ENCODE data around the gene OOEP. TPM values are rescaled to one million over a fixed set of nuclear protein-coding genes. Genes with fewer than 3 reads are reported as not detected.

OOEP gene
- total RNA-seq, 1 experiment from 2014 or later, result 10.9 TPM

GRCh38 chr6:73343164-73343563 is 26.5 kb downstream of the OOEP start:
- no peak overlapping the region for H2AFZ ChIP-seq
- H3K9me3 ChIP-seq (ENCODE audit: insufficient read depth, low read depth), result no peaks in the 10 kb centered on the region
- H3K27me3 ChIP-seq (ENCODE audit: insufficient read depth, low read depth), result no peaks in the 10 kb centered on the region
- CTCF ChIA-PET, result no interaction called here
- H3K4me2 ChIP-seq, result no peak overlapping the region
- H3K4me3 ChIP-seq, result no peak overlapping the region
- H3K79me2 ChIP-seq (ENCODE audit: low read depth), result no peaks in the 10 kb centered on the region
- H3K4me1 ChIP-seq (replicated peaks; ENCODE audit: insufficient read depth), result 0 out of 2 replicates have a peak, but pooled peaks cover 8% of the 10 kb centered on the region
- no TSS peak for BruUV-seq (replicated peaks)
- TF ChIP-seq CTCF (conservative IDR thresholded peaks at IDR 0.05) (no peak), EZH2 (IDR thresholded peaks at IDR 0.05; ENCODE audit: low read depth) (no peak)
- no peaks in the 10 kb centered on the region for H3K36me3 ChIP-seq (ENCODE audit: low read depth)
- no peak overlapping the region for H3K27ac ChIP-seq
- no peak for DNase-seq
- no peaks in the 10 kb centered on the region for H4K20me1 ChIP-seq (ENCODE audit: insufficient read depth)
- POLR2A ChIA-PET (ENCODE audit: unreplicated experiment), result no interaction called here
- no peaks in the 10 kb centered on the region for H3K9me2 ChIP-seq (ENCODE audit: insufficient read depth)
- intact Hi-C loops (cut with micrococcal nuclease; ENCODE audit: unreplicated experiment), result no loop called here
- no peaks in the 10 kb centered on the region for H3F3A ChIP-seq (ENCODE audit: insufficient read depth, low read depth)

- DNase-seq, result no peak
- intact Hi-C loops (cut with micrococcal nuclease; ENCODE audit: unreplicated experiment), result no loop called here
- Histone ChIP-seq H2AFZ (no peak overlapping the region), H3K27ac (no peak overlapping the region), H4K20me1 (ENCODE audit: insufficient read depth) (no peaks in the 10 kb centered on the region), H3K4me2 (no peak overlapping the region), H3K36me3 (ENCODE audit: low read depth) (no peaks in the 10 kb centered on the region), H3K9me3 (ENCODE audit: insufficient read depth, low read depth) (no peaks in the 10 kb centered on the region), H3K4me3 (no peak overlapping the region), H3K27me3 (ENCODE audit: insufficient read depth, low read depth) (no peaks in the 10 kb centered on the region), H3K9me2 (ENCODE audit: insufficient read depth) (no peaks in the 10 kb centered on the region), H3K79me2 (ENCODE audit: low read depth) (no peaks in the 10 kb centered on the region), H3K4me1 (replicated peaks; ENCODE audit: insufficient read depth) (0 out of 2 replicates have a peak, but pooled peaks cover 8% of the 10 kb centered on the region), H3F3A (ENCODE audit: insufficient read depth, low read depth) (no peaks in the 10 kb centered on the region)
- ChIA-PET POLR2A (ENCODE audit: unreplicated experiment) (no interaction called here), CTCF (no interaction called here)
- no TSS peak for BruUV-seq (replicated peaks)
- TF ChIP-seq EZH2 (IDR thresholded peaks at IDR 0.05; ENCODE audit: low read depth) (no peak), CTCF (conservative IDR thresholded peaks at IDR 0.05) (no peak)
Observed at GRCh38 chr6:73342174-73342573, 27.5 kb downstream of the OOEP start.

GRCh38 chr6:73341335-73341734 is 28.4 kb downstream of the OOEP start:
- H4K20me1 ChIP-seq (ENCODE audit: insufficient read depth), result no peaks in the 10 kb centered on the region
- H3K27ac ChIP-seq, result no peak overlapping the region
- no TSS peak for BruUV-seq (replicated peaks)
- no peaks in the 10 kb centered on the region for H3K9me3 ChIP-seq (ENCODE audit: insufficient read depth, low read depth)
- no peaks in the 10 kb centered on the region for H3K79me2 ChIP-seq (ENCODE audit: low read depth)
- H3K9me2 ChIP-seq (ENCODE audit: insufficient read depth), result no peaks in the 10 kb centered on the region
- DNase-seq, result no peak
- no peaks in the 10 kb centered on the region for H3K27me3 ChIP-seq (ENCODE audit: insufficient read depth, low read depth)
- 0 out of 2 replicates have a peak, but pooled peaks cover 8% of the 10 kb centered on the region for H3K4me1 ChIP-seq (replicated peaks; ENCODE audit: insufficient read depth)
- ChIA-PET POLR2A (ENCODE audit: unreplicated experiment) (no interaction called here), CTCF (interaction anchor here (0.6 kb wide), 1 partner anchor 30 kb away, joined by 3 read pairs; no protein-coding TSS in a partner anchor)
- no peaks in the 10 kb centered on the region for H3F3A ChIP-seq (ENCODE audit: insufficient read depth, low read depth)
- no peak overlapping the region for H3K4me2 ChIP-seq
- intact Hi-C loops (cut with micrococcal nuclease; ENCODE audit: unreplicated experiment), result no loop called here
- H3K4me3 ChIP-seq, result no peak overlapping the region
- no peak overlapping the region for H2AFZ ChIP-seq
- no peaks in the 10 kb centered on the region for H3K36me3 ChIP-seq (ENCODE audit: low read depth)
- TF ChIP-seq CTCF (conservative IDR thresholded peaks at IDR 0.05) (no peak), EZH2 (IDR thresholded peaks at IDR 0.05; ENCODE audit: low read depth) (no peak)
